NCI-H526 (cell line): Measurements from ENCODE around the gene NGFR.

Experiments used
- DNase-seq, 2 experiments: peaks; one replicate each; lab custom pipeline; 2025; lab: John Stamatoyannopoulos, UW

Gene NGFR

DNA sequence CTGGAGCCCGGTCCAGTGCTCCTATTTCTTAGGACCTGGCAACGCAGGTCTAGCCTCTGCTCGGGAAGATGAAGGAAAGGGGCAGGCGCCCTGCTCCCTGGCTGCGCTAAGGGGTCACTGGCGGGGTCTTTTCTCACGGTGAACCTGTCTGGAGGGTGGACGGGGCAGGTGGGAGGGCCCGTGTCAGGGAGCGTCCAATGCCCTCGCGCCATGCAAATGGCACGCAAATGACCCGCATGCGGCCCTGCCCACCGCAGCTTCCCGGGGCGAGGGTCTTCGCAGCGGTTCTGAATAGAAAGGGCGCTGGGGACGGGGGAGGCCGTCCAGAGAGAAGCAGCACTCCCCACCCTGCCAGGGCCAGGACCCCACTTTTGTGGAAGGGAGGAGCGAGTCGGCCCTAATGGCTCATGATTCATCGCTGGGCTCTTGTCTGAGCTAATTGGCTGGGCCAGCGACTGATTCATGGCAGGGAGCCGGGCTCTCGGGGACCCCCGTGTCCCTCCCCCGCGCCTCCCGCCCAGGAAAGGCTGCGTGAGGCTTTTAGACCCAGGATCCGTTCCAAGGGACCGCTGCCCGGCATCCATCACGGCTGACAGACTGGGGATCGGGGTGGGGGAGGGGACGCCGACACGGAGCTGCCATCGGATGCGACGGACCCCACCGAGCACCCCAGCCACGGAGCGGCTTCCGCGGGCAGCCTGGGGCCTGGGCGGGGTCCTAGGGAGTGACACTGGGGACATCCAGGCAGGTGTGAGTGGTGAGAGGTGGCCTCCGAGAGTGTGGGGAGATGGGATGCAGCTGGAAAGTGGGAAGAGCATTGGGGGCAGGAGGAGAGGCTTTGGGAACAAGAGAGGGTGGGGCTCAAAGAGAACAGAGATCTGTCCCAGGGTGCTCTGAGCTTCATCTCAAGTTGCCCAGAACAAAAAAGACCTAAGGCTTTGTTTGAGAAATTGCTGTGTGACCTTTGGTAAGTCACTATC, 25.0 kb upstream of the NGFR start:
- DNase-seq, result peak in 1 of 2 experiments; percentile 64

DNA sequence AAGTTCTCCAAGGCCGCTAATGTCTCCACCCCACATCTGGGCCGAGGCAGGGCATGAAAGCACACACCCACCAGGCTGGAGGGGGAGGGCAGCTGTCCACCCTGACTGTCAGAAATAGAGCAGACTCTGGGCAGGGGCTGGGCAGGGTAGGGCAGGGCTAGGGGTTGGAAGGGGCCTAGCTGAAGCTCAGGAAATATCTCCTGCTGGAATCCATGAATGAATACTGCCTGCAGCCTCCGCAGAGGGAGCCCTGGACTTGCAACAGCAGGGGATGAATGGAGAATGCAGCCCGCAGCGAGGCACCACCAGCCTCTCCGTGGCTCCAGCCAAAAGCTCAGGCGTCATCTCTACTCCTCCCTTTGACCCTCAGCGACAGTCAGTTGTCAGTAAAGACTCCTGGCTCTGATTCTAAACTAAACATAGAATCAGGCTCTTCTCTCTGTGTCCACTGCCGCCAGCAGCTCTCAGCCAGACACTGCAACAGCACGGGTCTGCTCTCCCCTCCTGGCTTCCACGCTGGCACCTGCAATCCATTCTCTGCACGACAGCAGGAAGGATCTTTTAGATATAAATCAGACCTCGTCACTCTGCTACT, 23.9 kb upstream of the NGFR start:
- no peak for DNase-seq

DNA sequence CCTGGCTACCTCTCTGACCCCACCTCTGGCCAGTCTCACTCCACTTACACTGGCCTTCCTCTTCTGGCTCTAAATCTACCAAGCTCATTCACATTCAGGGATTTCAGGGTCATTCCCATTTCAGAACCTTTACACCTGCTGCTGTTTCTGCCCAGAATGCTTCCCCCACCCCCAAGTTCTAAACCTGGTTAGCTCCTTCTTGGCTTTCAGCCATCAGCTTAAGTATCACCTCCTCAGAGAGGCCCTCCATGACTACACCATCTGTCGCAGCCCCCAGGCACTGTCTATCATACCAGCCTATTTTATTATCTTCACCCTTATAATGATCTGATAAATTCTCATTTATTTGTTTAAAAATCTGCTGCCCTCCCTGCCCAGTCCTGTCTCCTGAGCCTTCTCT, 23.3 kb upstream of the NGFR start:
- DNase-seq, result no peak

DNA sequence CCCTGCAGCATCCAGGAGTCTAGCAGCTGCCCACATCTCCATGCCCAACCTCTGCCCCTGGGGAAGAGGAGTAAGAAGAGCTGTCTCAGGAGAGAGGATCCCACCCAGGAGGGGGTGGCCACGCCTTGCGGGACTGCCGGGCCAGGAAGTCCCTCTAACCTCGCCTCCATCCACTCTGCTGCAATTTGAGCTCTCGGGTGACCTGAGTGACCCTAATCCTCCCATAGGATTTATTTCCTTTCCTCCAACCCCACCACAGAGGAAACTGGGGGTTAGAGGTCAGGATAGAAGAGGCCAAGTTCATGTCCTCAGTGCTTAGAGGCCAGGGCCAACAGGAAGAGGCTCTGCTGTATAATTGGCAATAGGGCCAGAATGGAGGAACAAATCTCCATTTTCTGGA, 22.6 kb upstream of the NGFR start:
- DNase-seq, result no peak

DNA sequence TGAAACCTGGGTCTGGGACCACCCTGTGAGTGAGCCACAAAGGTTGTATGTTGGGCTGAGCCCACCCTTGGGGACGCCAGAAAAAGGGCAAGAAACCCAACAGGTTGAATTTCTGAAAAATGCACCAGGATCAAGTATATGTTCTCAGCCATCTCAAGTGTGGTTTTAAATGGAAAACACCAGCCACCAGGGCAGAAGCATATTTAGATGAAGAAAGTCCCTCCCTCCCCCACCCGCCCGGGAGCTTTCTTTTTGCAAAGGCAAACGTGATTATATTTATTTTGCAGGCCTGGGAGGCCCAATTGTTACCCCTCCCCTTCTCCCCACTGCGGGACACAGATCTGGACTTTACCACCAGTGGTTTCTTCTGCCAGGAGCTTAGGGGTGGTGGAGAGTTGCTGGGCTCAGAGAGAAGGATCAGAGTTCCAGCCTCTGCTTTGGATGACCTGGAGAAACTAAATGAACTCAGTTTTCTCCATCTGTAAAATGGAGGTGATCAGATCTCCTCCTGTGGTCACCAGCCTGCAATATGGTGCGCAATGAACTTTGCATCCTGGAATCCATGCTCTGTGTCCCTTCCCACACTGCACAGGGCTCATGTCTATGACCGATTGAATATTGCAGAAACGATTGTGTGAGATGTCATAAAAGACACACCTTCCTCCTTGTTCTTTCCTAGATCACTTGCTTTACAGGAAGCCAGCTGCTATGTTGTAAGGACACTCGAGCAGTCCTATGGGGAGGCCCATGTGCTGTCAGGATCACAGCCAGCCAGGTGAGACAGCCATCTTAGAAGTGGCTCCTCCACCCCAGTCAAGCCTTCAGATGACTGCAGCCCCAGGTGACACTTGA, 21.0 kb upstream of the NGFR start:
- DNase-seq, result no peak

DNA sequence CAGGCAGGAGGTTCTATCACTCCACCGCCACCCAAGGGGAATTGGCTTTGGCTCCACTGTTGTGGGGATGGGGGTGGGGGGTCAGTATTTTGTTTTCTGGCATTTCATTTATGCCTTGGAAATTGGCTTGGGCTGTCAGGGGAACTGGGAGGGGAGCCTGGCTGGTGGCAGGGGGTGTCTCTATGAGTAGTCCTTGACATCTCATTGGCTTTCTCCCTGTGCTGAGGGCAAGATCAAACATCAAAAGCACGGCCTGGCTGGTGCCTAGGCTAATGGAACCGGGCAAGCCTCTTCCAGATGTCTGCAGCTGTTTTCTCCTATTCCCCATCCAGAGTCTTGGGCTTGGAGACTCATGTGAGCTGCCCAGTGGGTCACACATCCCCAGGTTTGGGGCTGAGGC, 17.4 kb upstream of the NGFR start:
- no peak for DNase-seq

DNA sequence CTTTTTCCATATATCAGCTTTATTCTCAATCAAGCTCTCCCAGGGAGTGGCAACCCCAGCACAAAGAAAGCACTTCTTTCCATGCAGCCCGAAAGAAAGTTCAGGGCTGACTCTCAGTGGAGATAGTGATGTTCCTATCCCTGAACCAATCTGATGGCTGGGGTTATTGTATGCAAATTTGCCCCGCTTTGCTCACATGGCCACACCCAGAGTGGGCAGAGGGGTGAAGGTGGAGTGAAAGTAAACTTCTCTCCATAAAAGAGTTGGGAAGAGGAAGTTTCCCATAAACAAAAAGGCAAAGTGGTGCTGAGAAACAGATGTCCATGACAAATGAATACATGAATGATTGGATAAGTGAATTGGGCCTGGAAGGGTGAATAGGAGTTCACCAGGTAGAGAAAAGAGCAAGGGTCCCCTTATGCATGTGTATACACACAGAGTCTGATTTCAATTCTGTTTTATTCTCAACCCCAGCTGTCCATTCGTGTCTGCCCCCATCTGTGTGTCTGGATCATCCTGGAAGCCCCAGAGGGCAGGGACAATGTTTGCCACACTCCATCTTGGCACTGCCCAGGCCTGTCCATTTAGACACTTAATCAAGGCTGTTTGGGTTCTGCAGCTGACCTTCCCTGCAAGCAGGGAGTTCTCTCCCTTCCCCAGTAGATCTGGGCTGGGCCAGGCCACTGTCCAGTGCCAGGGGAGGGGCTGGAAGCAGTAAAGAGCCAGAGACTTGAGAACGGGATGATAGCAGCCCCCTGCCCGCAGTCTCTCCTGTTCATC, 14.1 kb upstream of the NGFR start:
- DNase-seq, result no peak

DNA sequence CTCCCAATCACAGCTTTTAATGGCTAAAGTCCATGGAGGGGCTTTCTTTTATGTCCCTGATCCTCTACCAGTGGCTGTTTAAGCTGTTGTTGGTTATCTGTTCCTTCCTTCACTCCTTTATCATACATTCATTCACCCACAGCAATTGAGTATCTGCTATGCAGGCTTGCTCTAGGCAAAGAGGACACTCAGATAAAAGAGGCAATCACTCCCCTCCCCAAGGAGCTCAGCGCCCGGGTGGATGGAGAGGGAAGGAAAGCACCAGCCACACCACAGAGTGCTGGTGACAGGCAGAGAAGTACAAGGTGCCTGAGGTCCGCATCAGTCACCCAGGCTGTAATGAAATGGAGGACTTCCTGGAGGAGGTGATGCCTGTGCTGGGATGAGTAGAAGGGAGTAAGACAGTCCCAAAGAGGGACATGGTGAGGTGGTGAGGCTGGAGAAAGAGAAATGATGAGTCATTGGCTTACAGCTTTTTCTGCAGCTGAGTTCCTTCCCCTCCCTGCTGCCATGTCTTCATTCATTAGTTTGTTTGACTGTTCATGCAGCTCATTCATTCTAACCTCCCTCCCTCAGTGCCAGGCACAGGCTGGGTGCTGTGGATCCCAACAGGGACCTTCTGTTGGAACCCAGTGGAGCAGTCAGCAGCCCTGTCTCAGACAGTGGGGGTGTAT, 12.8 kb upstream of the NGFR start:
- DNase-seq, result no peak

DNA sequence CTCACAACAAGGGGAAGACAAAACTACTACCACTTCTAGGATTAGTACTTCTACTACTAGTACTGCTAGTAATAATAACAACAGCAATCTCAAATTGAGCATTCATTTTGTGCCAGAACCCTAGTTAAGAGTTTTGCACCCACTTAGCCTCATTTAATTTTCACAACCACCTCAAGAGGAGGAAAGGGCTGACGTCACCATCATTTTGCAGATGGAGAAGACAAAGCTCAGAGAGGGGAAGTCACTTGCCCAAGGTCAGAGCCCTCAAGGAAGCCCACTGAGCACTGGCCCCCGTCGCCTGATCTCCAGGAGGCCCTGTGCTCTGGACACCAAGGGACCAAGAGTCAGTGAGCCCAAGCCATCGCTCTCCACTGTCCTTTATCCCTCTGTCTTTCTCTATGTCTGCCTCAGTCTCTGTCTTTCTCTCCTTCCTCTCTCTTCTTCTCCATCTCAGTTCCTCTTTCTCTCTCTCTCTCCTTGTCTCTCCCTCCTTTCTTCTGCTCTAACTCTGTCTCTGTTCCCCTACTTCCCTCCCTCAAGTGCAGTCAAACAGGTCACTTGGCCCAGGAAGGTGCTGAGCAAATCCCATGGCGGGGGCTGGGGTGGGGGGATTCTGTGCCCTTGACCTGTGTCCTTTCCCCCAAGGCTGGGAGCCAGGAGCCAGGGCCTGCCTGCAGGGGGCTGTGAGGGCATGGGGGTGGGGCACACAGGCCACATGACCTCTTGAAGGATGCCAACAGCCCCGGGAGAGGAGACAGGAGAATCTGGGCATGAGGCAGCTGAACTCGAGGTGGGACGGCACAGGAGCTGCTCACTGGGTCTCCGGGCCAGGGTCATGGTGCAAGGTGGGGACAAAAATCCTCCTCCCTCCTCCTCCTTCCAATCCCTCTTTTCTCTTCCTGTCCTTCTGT, 11.2 kb upstream of the NGFR start:
- DNase-seq, result no peak

DNA sequence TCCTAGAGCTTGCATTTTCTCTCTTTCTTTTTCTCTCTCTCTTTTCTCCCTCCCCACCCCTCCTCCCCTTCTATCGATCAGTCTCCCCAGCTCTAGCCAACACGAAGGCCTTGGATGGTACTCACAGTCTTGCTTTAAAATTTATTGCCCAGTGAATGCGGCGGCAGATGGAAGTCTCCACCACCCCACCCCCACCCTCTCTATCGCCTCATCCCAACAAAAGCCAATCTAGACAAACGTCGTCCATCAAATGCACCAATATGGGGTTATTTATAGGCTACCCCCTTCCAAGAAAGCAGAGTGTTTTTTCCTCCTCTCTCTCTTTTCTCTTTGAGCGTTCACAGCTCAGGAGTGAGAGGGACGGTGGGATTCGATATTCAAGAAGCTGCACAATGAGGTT, 10.5 kb upstream of the NGFR start:
- no peak for DNase-seq

DNA sequence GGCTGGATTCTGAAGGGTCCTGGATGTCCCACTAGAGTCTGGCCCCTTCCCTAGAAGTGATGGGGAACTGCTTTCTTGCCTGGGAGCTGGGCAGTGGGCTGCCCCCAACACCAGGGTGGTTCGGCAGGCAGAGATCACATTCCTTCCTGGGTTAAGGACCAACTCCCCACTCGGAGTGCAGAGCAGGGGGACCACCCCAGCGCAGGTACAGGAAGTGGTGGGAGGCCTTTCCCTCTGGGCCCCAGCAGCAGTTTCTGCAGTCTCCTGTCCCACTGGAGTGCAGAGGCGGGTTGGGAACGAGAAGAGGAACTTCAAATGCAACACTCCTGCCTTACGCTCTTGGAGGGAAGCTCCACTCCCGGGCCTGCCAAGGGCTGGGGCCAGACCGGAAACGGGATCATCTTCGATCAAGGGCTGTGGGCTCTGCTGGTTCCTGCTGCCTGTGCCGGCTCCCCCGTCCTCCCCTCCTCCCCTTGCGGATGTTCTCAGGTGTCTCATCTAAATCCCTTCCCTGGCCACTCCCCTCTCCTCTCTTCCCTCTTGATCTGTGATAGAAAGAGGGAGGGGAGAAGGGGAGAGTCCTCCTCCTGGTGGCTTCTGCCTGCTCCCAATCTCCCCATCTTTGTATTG, 9.0 kb upstream of the NGFR start:
- peak; percentile 12 to 65 for DNase-seq

DNA sequence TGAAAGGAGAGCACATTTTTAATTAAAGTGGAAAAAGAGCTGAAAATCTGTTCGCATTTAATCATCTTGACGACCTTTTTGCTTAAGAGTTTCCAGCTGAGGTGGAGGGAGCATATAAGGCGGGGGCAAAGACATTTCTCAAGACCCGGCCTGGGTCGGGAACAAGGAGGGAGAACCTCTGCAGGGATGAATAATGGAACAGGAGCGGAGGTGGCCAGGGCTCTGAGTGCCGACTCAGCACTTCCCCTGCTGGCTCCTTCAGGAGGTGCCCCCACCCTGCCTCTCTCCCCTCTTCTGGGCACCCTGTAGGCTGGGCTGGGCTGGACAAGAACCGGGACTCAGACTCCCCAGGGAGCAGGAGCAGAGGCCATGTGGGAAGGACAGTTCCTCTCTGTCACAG, 7.9 kb upstream of the NGFR start:
- DNase-seq, result no peak

DNA sequence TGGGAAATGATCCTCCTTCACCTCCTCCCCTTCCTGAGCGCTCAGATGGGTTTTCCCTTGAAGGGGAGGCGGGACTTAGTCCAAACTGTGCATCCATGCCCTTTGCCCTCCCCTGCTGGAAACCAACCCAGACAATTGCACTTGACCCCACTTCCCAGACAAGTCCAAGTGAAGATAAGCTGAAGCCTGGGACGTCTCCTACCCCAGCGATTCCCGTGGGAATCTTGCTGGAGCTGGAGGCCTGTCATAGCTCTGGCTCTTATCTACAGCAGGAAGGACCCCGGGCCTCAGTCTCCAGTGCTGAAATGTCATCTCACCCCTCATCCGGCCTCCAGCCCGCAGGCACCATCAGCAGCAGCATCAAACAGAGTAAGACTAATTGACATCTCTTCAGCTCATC, 6.5 kb upstream of the NGFR start:
- no peak for DNase-seq

DNA sequence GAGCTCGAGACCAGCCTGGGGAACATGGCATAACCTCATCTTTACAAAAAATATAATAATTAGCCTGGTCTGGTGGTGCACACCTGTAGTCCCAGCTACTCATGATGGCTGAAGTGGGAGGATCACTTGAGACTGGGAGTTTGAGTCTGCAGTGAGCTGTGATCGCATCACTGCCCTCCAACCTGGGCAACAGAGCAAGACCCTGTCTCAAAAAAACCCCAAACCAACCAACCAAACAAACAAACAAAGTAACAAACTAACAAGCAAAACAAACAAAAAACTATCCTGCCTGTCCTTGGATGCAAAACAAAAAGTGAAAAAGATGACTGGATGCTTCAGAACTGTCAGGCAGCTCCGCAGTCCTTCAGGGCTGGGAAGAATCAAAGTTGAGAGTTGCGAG, 5.7 kb upstream of the NGFR start:
- DNase-seq, result no peak

DNA sequence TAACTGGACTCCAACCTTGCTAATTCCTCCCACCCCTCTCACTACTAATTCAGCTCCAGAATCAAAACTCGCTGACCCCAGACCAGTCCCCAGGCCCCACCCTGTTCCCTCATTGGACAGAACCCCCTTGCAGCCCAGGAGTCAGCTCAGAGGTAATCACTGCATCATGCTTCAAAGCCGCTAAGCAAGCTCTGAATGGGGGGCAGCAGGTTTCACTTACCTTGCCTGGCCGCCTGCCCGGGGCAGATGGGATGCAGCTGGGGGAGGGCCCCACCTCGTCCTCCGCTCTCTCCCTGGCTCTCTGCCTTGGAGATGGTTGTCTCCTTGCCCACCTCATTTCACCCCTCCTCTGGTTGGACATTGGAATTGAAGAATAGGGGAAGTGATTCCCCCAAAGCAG, 4.8 kb upstream of the NGFR start:
- no peak for DNase-seq

DNA sequence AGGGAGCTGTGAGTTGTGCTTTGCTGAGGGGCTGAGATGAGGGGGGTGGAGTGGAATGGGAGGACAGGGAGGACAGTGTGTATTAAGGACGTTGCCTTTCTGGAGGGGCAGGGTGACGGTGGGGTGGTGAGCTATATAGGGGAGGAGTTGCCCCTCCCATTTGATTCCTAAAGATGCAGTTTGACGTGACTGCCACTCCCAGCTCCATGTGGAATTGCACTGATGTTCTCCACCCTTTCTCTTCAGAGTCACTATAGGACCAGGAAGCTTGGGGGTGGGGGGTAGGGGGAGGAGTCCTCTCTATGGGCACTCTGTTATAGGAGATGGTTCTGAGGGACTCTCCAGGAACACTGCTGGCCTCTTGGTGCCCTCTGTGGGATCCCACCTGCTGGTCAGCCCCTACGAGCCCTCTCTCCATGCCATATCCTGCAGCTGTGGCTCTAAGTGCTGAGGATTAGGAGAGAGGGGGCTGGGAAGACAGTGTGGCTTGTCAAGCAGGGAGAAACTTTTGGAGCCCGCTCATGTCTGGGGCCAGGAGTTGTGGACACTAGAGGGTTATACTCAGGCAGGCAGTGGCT, 3.8 kb upstream of the NGFR start:
- no peak for DNase-seq

DNA sequence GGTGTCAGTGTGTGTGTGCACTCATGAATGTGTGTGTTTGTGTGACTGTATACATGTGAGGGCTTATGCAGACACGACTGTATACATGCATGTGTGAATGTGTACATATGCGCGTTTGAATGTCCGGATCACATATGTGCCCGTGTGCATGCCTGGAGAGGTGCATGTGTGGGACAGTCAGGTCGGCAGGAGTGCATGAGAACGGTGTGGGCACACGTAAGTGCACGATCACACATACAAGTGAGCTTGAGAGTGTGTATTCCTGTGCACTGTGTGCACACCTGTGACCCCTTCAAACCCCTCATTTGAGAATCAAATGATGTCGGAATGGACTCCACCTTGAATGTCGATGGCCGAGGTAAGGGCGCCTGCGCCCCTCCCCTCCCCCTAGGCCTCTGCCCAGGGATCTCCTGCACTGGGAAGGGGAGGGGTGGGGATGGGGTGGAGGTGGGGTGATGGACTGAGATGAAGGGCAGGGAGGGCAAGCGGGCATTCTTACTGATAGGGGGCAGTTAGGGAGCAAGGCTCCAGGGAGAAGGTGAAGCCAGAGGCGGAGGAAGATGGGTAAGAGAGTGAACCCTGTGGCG, 601 bp upstream of the NGFR start:
- peak; percentile 20 to 73 for DNase-seq

DNA sequence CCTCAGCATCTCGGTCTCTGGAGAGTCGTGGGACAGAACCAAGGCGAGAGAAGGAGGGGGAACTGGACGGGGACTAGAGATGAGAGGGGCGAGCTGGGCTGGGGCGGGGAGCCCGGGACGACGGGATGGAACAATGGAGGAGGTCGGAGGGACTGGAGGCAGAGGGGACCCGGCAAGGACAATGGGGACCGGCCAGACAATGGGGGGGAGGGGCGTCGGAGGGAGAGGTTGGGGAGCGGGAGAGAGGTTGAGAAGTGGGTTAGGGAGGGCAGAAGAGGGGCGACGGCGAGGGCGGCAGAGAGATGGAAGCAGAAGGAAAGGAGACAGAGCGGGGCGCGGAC, 719 bp downstream of the NGFR start:
- no peak for DNase-seq
